KMS-11 (cell line): ENCODE data around the gene TBC1D2.

Source experiments
- H2AFZ ChIP-seq: fragments of 200-600 bp; sonication (generic); 2 replicates; pipeline ENCODE4 v1.6.1; 2016; ENCODE audit warnings: antibody characterized with exemption, mixed run types, low read depth
- H3K27ac ChIP-seq: fragments of 200-600 bp; sonication (generic); 2 replicates; pipeline ENCODE4 v1.6.1; 2016; ENCODE audit warnings: mild to moderate bottlenecking, mixed run types
- H3K27me3 ChIP-seq: fragments of 200-600 bp; sonication (generic); 2 replicates; pipeline ENCODE4 v1.6.1; 2017; ENCODE audit warnings: mild to moderate bottlenecking, low read depth, mixed run types, moderate library complexity; ENCODE audit not compliant: insufficient read depth
- H3K36me3 ChIP-seq: fragments of 200-600 bp; sonication (generic); 2 replicates; pipeline ENCODE4 v1.6.1; 2017; ENCODE audit warnings: mild to moderate bottlenecking, mixed run types; ENCODE audit not compliant: insufficient read depth
- H3K4me1 ChIP-seq: fragments of 200-600 bp; sonication (generic); 2 replicates; pipeline ENCODE4 v1.6.1; 2016; ENCODE audit warnings: mild to moderate bottlenecking, low read depth, mixed run types; ENCODE audit not compliant: poor library complexity, severe bottlenecking
- H3K4me2 ChIP-seq: fragments of 200-600 bp; sonication (generic); 2 replicates; pipeline ENCODE4 v1.7.0; 2016; ENCODE audit warnings: mild to moderate bottlenecking, mixed run types
- H3K4me3 ChIP-seq: fragments of 200-600 bp; sonication (generic); IDR thresholded peaks from 2 replicates; pipeline ENCODE4 v1.6.1; 2017; ENCODE audit warnings: low read depth, low read length, mixed read lengths; ENCODE audit not compliant: insufficient read depth
- H3K79me2 ChIP-seq: fragments of 200-600 bp; sonication (generic); 2 replicates; pipeline ENCODE4 v1.6.1; 2016; ENCODE audit warnings: low read depth, mixed run types; ENCODE audit not compliant: insufficient read depth
- H3K9ac ChIP-seq: fragments of 200-600 bp; sonication (generic); 2 replicates; pipeline ENCODE4 v1.6.1; 2016; ENCODE audit warnings: mild to moderate bottlenecking, mixed run types
- H4K20me1 ChIP-seq: fragments of 200-600 bp; sonication (generic); 2 replicates; pipeline ENCODE4 v1.6.1; 2016; ENCODE audit warnings: mild to moderate bottlenecking, mixed run types; ENCODE audit not compliant: insufficient read depth
- TF ChIP-seq, protein P1 (sequence below): fragments of 200-600 bp; sonication (generic); conservative IDR thresholded peaks from 2 replicates; pipeline ENCODE4 v1.6.1; 2017; ENCODE audit warnings: low read depth, mild to moderate bottlenecking, antibody characterized with exemption, low read length, moderate library complexity, mixed read lengths

The TBC1D2 gene

DNA sequence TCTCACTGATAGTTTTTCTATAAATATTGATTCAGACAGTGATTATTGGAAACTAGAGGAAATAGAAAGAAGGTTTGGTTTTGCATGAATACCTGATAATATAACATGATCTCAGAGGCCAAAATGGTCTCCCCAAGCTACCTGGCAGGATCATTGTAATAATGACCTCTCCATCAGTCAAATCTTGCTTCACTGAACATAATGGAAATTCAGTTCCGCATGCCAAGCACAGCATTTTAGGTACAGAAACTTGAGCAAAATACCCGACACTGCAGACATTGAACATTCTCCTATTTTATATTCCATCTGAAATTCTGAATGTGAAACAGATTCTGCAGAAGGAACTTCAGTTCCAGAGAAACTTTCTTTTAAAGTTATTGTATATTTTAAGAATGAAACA is 9.1 kb upstream of the TBC1D2 start:
- no peaks in the 10 kb centered on the region for H4K20me1 ChIP-seq
- H3K27me3 ChIP-seq, result no peaks in the 10 kb centered on the region
- H3K27ac ChIP-seq, result no peak overlapping the region
- TF ChIP-seq, protein P1, sequence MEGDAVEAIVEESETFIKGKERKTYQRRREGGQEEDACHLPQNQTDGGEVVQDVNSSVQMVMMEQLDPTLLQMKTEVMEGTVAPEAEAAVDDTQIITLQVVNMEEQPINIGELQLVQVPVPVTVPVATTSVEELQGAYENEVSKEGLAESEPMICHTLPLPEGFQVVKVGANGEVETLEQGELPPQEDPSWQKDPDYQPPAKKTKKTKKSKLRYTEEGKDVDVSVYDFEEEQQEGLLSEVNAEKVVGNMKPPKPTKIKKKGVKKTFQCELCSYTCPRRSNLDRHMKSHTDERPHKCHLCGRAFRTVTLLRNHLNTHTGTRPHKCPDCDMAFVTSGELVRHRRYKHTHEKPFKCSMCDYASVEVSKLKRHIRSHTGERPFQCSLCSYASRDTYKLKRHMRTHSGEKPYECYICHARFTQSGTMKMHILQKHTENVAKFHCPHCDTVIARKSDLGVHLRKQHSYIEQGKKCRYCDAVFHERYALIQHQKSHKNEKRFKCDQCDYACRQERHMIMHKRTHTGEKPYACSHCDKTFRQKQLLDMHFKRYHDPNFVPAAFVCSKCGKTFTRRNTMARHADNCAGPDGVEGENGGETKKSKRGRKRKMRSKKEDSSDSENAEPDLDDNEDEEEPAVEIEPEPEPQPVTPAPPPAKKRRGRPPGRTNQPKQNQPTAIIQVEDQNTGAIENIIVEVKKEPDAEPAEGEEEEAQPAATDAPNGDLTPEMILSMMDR, result no peak
- no peak overlapping the region for H3K9ac ChIP-seq
- H3K4me3 ChIP-seq, result no peak overlapping the region
- H3K36me3 ChIP-seq, result no peaks in the 10 kb centered on the region
- H3K79me2 ChIP-seq, result no peaks in the 10 kb centered on the region
- no peak overlapping the region for H3K4me2 ChIP-seq
- H2AFZ ChIP-seq, result no peak overlapping the region
- peaks cover 4% of the 10 kb centered on the region for H3K4me1 ChIP-seq

DNA sequence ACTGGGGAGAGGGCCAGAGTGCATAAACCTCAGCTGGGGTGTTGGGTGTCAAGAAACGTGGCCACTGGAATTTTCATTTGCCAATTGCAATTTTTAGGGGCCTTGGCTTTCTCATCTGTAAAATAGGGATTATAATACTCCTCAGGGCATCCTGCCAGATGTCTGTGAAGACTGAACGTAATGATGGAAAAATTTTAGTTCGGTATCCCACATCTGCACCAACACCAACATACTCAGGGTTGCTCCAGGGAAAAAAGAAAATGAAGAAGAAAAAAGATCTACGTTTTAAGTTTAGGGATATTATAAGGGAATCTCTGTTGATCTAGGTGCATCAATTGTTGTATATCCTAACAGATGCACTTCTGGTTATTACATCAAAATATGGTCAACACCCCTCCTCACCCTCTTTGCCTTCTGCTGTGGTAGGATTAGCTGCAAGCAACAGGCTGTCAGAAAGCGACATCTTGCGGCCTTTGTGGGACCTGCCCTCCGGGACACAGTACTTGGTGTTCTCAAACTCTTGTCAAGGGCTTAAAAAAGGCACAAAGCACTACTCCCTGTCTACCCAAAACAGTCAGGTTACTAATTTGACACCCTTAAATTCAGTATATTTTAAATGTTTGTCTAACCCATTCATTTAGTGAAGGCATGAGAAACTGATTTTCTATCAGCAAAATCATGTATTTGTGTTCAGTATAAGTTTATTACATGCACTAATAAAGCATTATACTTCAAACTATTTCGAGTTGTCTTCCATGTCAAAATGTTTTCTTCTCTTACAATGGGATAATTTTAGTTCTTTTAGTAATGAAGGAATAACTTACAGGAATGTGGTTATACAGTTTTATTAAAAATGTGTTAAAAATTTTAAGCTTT is 8.3 kb upstream of the TBC1D2 start:
- Histone ChIP-seq H3K4me2 (no peak overlapping the region), H3K36me3 (no peaks in the 10 kb centered on the region), H3K27me3 (no peaks in the 10 kb centered on the region), H3K4me3 (no peak overlapping the region), H3K4me1 (peaks cover 4% of the 10 kb centered on the region), H3K27ac (no peak overlapping the region), H4K20me1 (no peaks in the 10 kb centered on the region), H2AFZ (no peak overlapping the region), H3K9ac (no peak overlapping the region), H3K79me2 (no peaks in the 10 kb centered on the region)
- TF ChIP-seq, protein P1, result peak; percentile 89

DNA sequence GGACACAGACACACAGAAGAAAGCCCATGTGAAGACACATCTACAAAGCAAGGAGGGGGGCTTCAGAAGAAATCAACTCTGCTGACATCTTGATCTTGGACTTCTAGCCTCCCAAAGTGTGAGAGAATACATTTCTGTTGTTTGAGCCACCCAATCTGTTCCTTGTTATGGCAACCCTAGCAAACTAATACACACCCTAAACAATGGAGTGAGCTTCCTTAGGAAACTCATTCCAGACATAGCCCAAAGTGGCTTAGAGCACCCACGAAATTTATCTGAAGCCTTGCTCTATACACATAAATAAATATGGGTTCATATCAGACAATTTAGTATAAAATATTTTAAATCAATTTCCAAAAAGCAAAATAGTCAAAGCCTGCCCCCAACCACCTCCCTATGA is 7.6 kb upstream of the TBC1D2 start:
- no peak overlapping the region for H3K9ac ChIP-seq
- no peaks in the 10 kb centered on the region for H4K20me1 ChIP-seq
- no peak overlapping the region for H2AFZ ChIP-seq
- TF ChIP-seq, protein P1, result no peak
- no peaks in the 10 kb centered on the region for H3K27me3 ChIP-seq
- no peak overlapping the region for H3K27ac ChIP-seq
- H3K36me3 ChIP-seq, result no peaks in the 10 kb centered on the region
- no peaks in the 10 kb centered on the region for H3K79me2 ChIP-seq
- no peak overlapping the region for H3K4me3 ChIP-seq
- H3K4me1 ChIP-seq, result peaks cover 4% of the 10 kb centered on the region
- no peak overlapping the region for H3K4me2 ChIP-seq

DNA sequence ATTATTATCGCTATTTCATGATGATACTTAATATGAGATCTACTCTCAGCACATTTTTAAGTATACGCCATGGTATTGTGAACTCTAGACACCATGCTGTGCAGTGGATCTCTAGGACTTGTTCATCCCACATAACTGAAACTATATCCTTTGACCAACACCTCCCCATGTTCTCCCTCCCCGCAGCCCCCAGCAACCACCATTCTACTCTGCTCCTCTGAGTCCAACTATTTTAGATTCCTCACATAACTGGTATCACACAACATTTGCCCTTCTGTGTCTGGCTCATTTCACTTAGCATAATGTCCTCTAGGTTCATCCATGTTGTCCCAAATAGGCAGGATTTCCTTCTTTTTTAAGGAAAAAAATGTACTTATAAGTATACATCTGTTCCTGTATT is 6.6 kb upstream of the TBC1D2 start:
- H3K27ac ChIP-seq, result no peak overlapping the region
- H3K27me3 ChIP-seq, result no peaks in the 10 kb centered on the region
- TF ChIP-seq, protein P1, result no peak
- no peak overlapping the region for H3K4me3 ChIP-seq
- peaks cover 6% of the 10 kb centered on the region for H3K4me1 ChIP-seq
- H3K4me2 ChIP-seq, result no peak overlapping the region
- H3K36me3 ChIP-seq, result no peaks in the 10 kb centered on the region
- no peak overlapping the region for H2AFZ ChIP-seq
- no peak overlapping the region for H3K9ac ChIP-seq
- H3K79me2 ChIP-seq, result no peaks in the 10 kb centered on the region
- H4K20me1 ChIP-seq, result no peaks in the 10 kb centered on the region
